HT1080 (cell line): ENCODE data around the gene SND1. TPM values are rescaled to one million over a fixed set of nuclear protein-coding genes. Genes with fewer than 3 reads are reported as not detected.

Source experiments
- DNase-seq: peaks from one replicate; pipeline ENCODE4 v3.0.0-alpha.2; 2015; ENCODE audit warnings: low read depth
- total RNA-seq: library from RNA; depleted of rRNA; stranded (reverse); fragments of >200 nt; shearing (Covaris generic); gene quantifications from 2 replicates; pipeline ENCODE4 v1.2.3, GENCODE V29; 2014

SND1 gene
- total RNA-seq, 1 experiment from 2014 or later, result 145 TPM

GRCh38 chr7:127988751-127989150 lies 336.8 kb downstream of the SND1 start:
- no peak for DNase-seq

- no peak for DNase-seq
Measured at GRCh38 chr7:127993317-127993716, 341.3 kb downstream of the SND1 start.

DNA sequence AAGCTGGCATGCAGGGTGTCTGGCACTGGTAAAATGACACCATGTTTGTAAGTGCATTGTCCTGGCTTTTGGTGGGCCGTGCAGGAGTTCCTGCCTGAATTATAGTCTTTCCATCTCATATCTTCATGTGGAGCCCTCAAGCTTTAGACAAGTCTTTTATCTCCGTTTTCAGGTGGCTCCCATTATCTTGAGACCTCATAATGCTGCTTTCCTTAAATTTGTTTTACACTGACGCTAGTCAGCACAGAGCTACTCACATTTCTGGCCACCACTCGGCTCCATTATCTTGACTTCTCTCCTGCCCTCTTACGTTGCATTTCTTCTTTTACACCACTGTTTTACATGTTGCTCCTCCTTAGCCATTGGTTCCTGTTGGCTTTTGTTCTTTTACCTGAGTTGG lies 342.0 kb downstream of the SND1 start:
- DNase-seq, result no peak

GRCh38 chr7:127995156-127995880 lies 343.3 kb downstream of the SND1 start:
- DNase-seq, result no peak

DNA sequence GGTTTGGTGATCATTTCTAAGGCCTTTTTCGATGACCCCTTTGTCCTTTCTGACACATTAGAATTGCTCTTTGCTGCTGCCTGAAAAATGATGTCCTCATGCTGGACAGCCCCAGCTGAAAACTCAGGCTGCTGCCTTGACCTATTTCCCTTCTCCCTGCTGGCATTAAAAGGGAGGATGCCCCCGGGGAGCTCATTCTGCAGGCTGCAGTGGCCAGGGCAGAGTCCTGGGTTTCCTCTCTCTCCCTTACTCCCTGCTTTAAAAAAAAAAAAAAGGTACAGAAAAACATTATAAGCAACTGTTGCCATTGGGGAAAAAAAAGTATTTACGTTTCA lies 343.9 kb downstream of the SND1 start:
- no peak for DNase-seq

DNA sequence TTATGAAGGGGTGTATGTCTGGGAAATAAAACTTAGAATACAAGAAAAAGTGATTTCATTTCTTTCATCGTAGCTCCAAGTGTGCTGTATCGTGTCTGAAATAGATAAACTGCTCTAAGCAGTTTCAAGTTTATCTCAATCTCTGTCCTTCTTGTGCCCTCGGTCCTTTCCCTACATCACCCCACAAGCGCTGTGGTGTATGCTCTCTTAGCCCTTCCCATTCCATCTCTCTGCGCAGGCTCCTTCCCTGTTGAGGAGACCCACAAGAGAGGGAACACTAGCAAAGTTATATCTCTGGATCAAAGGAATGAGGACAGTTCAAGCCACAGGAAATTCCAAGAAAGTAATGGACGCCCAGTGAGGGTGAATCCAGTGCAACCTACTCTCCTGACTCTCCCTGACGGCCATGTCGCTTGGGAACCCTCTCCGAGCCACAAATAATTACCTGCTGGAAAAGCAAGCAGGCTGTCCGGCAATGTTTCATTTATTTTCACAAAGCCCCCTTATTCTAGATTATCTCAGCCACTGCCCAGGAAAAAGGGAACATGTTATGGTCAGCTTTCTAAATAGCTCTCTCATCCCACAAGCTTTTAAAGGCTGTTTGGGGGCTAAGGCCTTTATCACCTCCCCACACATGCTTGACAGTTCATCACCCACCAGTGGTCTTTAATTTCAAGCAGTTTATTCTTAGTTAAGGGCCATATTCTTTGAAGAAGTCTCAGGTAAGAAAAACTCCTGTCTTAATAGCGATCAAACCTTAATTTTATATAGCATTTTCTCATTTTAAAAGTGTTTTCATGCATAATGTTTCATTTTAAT lies 344.5 kb downstream of the SND1 start:
- DNase-seq, result no peak

DNA sequence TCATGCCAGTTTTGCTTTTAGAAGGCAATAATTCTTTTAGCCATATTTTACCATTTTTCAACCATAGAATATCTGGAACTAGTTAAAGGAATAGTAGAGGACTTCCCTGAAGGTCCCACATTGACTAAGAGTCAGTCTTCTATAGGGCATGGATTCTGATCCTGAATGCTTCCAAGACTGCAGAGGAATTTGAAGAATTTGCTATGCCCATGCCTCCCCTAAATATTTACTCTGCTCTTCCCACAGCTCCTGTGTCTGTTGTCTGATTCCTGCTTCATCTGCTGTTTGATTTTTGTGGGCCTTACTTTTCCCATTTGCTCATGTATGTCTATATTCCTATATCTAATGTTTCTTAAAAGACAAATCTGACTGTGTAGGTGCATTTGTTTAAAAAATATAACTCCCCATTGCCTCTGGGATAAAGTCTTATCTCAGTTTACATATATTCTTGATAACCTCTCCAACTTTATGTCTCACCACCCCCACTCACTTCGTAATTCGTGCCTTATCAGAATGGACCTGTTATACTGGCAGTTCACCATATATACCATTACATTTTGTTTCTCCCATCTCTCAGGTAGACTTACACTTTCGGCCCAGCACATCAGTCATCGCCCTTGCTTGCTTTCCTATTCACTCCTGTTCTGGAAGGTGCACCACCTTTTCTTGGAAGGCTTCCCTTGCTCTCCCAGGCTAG lies 345.4 kb downstream of the SND1 start:
- no peak for DNase-seq

DNA sequence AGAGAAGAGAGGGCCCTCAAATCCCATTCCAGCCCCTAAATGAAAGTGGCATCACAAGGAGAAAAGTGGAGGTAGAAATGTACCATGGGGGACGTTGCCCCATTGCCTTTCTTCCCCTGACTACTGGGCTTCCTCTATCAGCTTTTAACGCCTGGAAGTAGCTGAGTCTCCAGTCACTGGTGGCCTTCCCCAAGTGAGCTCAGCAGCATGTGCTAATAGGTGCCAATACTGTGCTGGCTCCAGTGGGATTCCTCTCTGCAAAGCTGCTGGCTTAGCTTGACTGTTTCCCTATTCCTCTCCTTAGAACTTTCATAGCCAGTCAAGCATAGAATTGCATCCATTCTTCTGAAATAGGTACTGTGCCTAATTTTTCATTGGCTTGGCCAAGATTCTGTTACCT lies 346.7 kb downstream of the SND1 start:
- no peak for DNase-seq

GRCh38 chr7:128000048-128000447 lies 348.1 kb downstream of the SND1 start:
- DNase-seq, result no peak

DNA sequence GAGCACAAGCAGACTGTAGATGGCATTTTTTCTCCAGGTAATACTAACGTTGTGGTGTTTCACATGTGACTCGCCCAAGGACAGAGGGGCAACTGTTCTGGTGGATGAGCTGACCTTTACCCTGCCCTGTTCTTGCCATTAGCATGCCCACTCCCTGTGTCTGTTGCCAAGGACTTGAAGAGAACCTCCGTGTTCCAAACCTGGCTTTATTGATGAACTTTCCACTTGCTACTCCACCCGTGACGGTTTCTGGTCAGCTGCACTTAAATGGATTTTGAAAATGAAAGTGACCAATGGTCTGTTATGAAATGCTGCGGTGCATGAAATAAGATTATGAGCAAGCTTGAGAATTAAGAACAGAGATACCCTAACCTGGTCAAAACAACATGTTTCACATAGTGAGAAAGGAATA lies 348.9 kb downstream of the SND1 start:
- no peak for DNase-seq

GRCh38 chr7:128003167-128003566 lies 351.2 kb downstream of the SND1 start:
- DNase-seq, result no peak

DNA sequence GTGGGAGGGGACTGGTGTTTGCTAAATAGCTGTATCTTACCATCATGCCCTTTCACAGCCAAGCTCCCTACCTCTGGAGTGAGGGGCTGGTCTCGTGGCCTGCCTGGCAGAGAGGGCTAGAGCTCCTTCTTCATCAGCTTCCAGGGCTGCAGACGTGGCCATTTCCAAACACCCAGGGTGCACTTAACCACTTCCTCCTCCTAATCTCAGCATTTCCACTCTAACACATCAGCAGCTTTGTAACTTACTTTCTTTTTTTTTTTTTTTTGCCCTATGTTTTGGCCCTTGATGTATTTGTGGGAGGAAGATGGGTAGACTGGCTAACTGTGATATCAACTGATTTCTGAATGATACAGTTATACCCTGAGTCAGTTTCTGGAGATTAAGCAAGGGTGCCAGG lies 351.8 kb downstream of the SND1 start:
- DNase-seq, result no peak

DNA sequence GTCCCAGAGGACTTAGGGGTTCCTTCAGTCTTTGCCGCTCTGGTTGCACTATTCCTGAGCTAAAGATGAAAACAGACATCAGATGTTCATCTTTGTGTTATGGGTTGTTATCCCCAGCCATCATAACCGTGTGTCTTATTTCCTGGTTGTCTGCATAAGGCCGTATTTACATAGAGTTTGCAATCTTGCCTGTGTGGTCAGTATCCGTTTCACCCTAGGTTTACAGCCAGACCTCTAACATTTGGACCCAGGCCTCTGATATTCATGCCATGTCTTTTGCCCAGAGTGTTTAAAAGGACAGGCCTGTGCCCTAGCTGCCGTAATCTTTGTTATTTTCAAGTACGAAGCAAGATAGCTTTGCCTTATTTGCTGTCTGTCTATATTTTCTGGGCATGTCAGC lies 352.6 kb downstream of the SND1 start:
- DNase-seq, result no peak

DNA sequence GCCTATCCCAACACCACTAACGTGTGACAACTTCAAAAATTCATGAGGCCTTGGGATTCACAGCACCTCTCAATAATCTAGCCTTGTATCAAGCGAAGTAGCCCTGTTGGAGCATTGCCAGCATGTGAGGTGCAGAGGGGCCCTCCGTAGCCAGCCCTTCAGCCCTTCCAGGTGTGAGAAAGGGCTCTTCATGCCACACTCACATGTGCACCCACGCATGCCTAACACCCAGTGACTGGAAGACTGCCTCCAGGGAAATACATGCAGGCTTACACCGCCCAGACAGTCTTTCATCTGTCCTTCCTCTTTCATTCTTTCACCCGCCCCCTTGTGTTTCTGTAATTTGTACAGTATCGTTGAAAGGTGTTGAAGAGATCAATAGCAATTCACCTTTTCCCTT lies 353.1 kb downstream of the SND1 start:
- DNase-seq, result no peak

DNA sequence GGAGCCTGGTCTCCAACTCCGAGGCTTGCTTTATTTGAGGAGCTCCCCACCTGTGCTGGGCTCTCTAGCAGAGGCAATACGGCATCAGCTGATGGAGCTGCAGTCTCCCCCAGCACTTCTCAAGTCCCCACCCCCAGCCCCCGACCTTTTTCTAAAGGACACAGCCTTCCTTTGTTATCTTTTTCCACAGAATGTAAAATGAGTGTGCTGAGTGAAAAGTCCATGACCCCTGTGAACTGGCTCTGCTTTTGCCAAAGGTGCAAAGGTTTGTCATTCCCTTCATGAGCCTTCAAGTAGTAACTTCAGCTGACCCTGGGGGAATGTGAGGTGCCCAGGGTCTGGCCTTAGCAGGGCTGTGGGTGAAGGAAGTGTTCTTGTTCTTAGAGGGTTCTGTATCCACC lies 353.8 kb downstream of the SND1 start:
- no peak for DNase-seq

DNA sequence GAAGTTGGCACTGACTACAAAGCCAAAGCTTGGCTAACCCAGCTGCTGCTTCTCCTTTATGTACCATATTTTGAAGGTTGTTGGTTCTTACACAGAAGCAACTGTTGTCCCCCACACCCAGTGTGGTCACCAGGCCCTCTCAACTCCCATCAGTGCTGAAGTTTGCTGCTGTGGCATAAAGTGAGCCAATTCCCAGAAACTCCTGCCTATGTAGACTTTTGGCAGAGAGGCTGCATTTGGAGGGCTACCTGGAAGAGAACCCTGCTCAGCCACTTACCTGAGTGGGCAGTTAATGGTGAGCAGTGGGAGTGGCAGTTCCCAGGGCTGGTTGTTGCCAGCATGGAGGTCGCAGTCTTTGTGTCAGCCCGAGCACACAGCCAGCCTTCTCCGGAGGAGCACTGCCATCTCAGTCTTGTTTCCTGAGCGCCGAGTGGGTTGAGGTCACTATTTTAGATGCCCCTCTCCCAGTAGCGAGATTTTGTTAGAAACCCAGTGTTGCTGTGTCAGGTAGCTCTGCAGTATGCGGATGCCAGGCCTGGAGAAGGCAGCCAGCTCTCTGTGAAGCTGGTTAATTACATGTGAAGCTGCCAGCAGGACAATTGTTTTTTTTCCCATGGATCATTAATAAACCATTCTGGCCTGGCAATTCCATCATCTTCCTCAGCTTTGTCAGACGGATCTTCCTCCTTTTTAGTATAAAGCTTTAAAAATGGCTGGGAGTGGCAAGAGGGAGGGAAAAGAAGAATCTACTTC lies 354.7 kb downstream of the SND1 start:
- DNase-seq, result no peak

DNA sequence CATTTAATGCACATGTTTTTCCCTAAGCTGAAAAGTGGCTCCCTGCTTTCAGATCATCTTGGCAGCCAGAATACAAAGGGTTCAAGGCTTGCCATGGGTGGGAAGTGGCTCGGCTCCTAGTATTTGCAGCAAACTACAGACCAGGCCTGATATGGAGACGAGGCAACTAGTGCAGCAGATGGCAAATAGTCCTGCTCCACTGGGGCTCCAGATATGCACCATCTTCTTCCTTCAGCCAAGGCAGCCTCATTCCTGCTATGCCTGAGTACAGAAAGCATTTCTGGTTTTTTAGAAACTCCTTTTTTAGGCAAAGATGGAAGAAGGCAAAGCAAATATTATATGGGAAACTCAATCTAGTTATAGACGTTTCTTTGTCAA lies 355.3 kb downstream of the SND1 start:
- DNase-seq, result no peak

DNA sequence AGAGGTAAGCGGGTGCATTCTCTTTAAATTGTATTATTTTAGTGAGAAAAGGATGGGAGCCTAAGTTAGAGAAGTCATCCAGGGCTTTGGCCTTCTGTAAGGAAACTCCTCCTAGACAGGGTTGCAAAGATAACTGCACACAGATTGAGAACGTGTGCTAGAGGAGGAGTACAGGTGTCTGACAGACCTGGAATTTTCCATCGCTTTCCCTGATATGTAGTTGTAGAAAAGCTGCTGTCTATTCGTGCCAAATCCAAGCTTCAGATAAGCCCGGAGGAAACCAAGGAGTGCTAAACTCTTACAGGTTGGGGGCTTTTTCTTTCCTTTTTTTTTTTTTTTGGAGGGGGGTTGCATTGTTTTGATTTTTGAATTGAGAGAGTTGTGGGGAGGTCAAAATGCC lies 356.1 kb downstream of the SND1 start:
- DNase-seq, result no peak

DNA sequence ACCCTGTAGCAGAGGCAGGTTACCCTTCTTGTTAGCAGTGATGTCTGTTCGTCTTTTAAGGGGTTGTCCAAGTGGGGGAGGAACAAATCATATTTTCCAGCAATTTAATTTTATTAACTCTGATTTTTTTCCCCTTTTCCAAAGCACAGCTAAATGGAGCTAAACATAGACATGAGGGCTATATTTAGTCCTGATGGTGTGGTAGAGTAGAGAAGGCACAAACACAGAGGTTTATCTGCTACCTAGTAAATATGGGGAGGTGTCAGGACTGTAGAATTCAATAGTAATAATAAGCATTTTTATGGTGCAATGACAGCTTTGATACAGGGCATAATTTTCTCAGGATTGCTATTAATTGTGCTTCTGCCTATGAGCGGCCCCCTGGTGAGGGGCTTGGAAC lies 356.8 kb downstream of the SND1 start:
- no peak for DNase-seq

DNA sequence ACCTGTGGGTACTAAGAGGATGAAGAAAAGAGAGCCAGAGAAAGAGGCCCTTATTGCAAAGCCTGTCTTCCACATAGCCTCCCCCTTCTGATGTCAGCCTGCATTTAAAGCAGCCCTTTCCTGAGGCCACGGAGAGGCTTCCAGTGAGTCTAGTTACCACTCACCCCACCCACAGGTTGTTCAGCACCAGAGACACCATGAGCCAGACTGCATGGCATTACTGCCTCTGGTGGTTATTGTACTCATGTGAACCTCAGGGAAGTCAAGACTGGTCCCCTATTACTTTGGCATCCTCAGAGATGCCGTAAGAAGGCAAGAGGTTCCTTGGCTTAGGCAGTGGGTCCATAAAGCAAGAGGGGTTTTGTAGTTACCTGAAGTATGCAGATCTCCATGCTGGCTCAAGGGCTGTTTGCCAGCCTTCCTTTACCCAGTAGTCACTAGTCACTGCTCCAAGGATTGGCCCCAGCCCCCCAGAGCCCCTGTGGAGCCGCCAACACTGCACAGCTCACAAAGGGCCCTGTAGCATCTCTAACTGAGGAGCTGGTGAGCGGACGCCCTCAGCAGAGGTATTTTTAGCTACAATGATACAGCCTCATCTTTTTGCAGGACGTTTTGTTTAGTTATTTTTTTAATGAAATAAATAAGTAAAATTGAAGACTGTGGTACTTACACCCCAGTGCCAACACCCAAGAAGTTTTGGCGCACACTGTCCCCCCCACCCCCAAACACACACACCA lies 358.6 kb downstream of the SND1 start:
- no peak for DNase-seq

DNA sequence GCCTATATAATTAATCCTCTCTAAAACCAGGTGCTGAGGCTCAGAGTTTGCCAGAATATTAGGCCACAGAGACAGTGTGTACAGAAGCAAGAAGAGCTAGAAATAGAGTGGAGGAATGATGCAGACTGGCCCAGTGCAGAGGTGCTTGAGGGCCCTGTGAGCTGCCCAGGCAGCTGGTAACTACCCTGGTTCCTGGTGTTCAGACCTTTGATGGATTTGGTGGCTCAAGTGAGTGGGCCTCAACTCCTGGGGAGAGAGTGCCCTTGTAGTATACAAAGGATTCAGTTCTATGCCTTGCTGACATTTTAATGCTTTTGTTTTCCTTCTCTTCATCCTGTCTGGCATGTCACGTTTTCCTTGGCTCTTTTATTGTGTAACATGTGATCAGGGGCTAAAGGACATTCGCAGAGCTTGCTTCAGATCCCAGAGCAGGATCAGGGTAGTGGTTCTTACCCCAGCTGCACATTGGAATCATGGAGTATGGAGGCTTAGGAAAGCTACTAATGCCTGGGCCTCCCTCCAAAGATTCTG lies 359.2 kb downstream of the SND1 start:
- no peak for DNase-seq
